GOT3 (cell line): ENCODE data around the gene STAP2.

Experiments used
- DNase-seq: peaks from one replicate; lab custom pipeline; 2025; ENCODE audit warnings: mixed read lengths; lab: John Stamatoyannopoulos, UW

Gene STAP2, protein sequence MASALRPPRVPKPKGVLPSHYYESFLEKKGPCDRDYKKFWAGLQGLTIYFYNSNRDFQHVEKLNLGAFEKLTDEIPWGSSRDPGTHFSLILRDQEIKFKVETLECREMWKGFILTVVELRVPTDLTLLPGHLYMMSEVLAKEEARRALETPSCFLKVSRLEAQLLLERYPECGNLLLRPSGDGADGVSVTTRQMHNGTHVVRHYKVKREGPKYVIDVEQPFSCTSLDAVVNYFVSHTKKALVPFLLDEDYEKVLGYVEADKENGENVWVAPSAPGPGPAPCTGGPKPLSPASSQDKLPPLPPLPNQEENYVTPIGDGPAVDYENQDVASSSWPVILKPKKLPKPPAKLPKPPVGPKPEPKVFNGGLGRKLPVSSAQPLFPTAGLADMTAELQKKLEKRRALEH

DNA sequence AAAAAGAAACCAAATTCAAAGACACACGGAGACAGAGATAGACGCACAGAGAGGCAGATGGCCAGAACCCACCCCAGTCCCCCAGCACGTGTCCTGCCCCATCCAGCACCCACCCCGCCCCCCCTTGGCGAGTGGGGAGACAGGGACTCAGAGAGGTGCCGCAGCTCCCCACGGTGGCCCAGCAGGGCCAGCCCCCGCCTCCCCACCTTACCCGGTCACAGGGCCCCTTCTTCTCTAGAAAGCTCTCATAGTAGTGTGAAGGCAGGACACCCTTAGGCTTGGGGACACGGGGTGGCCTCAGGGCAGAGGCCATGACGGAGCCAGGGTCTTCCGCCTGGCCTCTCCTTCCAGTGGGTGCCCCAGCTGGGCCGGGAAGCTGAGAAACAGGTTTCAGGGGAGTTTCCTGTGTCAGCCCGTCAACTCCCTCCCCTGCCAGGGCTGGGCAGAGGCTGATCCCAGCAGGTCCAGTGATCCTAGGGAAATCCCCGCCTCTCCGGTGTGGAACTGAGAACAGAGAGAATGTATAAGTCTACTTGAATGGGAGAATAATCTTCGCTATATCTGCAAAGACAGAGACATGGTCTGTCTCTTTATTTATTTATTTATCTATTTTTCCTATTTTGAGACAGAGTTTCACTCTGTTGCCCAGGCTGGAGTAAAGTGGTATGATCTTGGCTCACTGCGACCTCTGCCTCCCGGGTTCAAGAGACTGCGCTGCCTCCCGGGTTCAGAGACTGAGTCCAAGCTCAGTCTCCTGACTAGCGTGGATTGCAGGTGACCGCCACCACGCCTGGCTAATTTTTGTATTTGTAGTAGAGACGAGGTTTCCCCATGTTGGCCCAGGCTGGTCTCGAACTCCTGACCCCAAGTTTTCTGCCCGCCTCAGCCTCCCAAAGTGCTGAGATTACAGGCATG, at the start of gene STAP2:
Gene STAP2, minus strand, starts transcription at position 387 of the 915 bp plus-strand sequence. Its CDS starts 74 bp downstream, at position 313.
- DNase-seq: no peak

DNA sequence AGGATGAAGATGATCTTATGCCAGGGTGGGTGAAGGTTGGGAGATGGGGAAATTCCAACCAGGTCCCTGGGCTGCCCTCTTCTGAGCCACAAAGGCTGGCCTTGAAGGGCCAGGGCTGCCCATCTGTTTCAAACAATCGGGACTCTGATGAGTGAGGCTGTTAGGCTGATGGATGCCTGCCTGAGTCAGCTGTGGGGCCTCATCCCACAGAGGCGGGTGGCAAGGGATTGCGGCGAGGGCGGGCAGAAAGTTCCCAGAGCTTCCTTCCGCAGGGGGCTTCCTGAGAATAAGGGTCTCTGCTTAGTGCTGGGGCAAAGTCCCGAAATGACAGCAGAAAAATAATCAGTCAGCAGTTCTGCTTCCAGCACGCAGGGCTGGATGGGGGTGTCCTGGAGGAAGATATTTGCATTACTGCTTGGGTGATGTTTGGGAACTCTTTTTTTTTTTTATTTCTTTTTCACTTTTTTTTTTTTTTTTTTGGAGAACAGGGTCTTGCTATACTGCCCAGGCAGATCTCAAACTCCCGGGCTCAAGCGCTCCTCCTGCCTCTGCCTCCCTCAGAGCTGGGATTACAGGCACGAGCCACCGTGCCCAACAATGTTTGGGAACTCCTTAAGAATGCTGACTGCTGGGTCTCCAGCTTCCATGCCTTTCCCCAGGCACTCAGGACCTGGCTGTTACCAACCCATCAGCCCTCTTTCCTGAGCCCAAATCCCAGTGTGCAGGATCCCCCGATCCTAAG, 47.6 kb upstream of the STAP2 start:
- no peak for DNase-seq

DNA sequence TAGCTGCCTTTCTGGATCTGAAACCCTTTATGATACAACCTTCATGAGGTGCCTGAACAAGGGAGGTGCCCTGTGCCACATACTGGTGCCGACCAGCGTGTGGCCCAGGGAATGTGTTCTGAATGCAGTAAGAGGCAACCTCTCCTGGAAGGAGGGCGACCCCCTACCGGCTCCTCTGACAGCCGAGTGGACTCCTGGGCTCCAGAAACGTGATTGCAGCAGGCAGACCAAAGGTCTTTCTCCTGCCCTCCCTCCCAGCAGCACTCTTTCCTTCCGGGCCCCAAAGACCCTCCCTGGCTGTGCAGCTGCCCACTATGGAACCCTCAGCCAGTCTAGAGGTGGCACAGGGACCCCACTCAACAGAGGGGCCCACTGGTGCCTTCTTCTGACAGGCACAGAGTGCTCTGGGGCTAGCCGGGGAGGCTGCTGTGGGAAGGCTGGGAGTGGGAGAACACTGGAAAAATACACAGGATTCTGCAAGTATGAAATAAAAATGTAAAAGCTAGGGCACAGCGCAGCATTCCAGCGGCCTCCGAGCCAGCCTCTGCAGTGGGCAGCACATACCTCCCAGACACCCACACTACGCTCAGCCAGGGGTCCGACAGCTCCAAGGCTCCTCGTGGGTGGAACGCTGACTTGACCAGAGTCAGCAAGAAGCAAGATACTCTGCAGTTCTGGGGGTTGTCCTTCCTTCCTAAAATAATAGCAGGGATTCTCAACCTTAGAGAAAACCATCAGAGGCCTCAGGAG, 46.8 kb upstream of the STAP2 start:
- DNase-seq: no peak

DNA sequence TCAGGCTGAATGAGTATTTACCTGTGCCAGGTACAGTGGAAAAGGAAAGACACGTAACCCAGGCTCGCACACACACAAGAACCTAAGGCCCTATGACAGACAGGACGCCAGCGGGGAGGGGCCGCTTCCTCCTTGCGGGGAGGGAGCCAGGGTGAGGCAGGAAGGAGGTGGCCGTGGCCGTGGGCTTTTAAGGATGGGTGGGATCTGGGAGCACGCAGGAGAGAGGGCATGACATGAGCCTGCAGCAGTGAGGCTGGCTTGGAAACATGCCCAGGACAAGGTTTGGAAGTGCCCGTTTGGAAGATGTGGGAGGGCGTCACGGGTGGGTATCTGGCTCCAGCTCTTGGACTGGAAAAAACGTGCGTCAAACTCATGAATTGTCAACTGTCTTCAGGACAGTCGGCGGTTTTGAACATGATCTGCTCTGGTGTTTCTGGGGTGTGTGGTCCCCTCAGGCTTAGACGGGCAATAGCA, 41.7 kb upstream of the STAP2 start:
- DNase-seq: no peak

DNA sequence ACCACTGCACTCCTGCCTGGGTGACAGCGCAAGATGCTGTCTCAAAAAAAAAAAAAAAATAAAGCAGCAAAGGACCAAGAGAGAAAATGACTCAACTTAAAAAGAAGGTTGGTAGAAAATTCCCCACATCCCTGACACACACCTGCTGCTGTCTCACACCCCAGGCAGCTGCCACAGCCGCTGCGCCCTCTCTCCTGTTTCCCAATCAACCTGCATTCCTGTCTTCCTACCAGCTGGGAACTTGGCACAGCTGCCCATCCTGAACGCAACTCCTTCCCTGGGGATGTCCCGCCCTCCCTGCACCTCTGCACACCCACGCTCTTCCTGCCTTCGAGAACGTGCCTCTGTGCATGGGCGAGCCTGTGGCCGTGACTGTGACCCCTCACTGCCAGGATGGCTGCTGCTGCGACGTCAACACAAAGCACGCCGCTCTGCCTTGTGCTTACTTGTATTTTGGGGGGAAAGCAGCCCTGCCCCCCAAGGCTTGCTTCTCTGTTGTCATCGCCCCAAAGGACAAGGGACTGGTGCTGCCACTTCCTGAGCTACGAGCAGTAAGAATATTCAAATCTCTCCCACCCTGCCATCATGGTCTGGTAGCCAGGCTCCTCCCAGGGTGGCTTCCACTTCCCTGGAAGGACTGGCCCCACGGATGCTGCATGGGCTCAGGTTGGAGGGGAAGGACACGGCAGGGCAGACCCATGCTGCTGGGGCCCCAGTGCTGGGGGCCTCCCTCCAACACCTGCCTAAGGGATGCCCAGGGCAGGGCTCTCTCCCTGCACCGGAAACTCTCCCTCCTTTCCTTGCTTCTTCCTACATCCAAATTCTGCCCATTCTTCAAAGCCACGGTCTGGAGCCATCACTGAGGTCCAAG, 41.0 kb upstream of the STAP2 start:
- DNase-seq: no peak

DNA sequence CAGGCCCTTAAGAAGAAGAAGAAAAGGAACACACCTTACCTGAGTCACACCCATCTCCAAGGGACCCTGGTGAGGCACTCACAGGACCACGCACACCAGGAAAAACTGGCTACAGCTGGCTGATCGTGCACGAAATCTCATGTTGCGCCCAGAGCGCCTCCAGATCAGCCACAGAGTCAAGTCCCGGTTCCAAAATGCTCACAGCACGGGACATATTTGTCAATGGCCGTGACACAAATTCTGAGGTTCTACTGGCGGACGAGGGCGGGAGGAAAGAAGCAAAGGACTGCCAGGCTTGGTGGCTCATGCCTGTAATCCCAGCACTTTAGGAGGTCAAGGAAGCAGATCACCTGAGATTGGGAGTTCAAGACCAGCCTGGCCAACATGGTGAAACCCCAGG, 40.3 kb upstream of the STAP2 start:
- DNase-seq: no peak

DNA sequence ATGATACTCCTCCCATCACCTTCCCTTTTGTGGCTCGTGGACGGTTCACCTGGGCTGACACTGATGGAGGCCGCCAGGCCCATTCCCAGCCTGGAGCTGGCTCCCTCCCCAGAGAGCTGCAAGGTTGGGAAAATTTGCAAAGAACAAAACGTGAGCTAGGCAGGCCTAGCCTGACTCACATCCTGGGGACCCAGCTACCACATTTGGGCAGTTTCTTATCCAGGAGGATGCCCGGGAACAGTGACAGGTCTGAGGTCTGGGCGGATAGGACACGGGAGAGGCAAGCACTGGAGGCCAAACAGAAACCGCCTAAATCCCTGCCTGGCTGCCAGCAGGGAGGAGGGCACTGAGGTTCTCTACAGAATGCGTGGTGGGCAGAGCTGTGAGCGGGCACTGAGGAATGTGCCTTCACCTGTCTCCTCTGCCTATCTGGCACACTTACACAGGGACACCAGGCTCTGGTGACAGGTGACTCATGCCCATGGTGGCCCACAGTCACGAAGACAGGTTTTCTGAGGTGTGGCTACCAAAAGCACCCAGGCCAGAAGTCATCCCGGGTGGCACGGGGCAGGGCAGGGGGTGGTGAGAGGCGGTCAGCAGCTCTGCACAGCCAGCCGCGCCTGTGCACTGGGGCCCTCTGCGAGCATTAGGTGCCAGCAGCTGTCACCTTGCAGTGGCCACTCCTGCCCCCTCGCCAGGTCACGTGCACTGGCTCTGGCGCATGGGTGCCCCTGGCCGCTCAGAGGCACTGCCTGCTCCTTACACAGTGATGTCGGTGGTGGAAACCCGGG, 38.6 kb upstream of the STAP2 start:
- DNase-seq: no peak

DNA sequence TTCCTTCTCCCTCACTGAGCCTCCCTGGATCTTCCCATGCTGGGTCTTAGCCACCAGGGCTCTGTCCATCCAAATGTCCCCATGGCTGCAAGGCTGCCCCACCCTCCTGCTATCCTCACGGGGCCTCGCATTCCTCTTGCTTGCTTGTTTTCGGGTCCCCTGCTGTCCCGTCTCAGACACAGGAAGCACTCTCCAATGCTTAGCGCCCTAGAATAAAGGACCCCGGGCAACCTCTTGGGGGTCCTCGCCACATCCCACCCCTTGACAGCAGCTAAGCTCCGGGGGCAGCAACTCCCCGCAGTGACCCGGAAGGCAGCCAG, 38.0 kb upstream of the STAP2 start:
- DNase-seq: no peak

DNA sequence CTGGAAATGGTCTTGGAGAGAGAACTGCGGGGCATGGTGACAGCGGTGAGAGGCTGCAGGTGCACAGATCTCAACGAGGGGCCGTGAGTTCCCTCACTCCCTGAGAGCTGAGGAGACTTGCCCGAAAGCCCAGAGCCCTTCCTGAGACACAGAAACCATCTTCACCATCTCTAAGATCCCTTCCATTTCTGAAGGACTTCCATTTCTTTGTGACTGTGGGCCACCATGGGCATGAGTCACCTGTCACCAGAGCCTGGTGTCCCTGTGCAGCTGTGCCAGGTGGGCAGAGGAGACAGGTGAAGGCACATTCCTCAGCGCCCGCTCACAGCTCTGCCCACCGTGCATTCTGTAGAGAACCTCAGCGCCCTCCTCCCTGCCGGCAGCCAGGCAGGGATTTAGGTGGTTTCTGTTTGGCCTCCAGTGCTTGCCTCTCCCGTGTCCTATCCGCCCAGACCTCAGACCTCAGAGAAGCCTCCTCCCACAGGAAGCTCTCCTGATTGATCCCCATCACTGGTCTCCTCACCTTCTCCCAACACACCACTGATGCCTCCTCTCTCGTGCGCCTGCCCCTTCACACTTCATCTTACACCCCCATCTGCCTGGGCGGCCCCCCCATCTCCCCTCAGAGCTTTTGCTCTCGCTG, 37.5 kb upstream of the STAP2 start:
- DNase-seq: no peak

DNA sequence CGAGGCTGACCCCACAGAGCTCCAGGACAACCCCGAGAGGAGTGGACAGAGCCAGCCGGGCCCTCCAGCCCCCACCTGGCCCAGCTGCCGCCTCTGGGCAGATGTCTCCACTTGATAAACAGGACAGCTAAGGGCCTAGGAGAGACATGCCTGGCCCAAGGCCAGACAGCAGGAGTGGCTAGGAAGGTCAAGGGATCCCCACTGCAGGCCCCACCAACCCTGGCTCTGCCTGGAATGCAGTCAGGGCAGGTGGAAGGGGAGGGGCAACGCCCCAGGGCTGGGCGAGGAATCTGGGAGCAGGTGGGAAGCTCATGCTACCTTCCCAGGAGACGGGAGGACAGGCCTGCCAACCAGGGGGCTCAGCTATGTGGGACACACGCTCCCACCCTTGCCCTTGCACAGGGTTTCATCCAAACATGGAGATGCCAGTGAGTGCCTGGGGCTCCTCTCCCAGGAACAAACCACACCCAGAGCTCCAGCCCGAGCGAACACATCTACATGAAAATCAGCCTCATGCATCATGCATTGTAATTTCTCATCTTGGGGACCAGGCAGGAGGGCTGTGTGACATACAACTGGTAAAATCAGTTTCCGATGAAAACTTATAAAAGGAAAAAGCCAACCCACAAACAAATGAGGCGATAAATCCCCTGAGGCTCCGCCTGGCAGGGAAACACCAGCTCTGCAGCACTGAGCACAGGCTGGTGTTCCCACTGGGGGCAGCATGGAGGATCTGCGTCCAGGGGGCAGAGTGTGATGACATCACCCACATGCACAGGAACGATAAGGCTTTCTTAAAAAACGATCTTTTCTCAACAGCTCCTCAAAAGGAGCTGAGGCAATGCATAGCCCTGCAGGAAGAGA, 36.8 kb upstream of the STAP2 start:
- DNase-seq: peak; percentile 67

DNA sequence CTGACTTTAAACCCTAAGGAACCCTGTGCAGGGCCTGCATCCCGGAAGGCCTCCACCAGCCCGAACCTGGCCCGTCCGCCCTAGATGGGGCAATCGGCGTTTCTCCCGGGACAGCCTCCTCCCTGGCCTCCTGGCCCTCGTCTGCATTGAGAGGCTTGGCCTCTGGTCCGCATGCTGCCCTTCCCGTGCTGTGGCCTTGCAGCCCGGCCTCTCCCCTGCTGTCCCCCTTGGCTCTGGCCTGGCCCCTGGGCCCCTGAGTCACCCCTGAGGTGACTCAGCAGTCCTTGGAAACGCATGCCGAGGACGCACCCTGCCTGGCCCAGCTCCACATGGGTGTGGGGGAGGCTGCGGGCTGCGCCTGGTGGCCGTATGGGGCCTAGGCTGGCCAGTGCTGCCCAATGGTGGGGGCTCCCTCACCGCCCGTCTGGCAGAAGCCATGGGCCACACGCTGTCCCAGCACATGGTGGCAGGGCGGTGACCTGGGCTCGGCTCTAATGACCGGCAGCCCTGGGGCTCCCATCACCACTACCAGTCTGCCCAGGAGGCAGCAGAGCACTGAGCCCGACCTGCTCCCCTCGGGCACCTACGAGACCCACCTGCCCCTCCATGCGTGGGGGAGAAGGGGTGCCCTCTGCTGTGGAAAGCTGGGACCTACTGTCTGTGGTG, 36.0 kb upstream of the STAP2 start:
- peak; percentile 44 for DNase-seq

DNA sequence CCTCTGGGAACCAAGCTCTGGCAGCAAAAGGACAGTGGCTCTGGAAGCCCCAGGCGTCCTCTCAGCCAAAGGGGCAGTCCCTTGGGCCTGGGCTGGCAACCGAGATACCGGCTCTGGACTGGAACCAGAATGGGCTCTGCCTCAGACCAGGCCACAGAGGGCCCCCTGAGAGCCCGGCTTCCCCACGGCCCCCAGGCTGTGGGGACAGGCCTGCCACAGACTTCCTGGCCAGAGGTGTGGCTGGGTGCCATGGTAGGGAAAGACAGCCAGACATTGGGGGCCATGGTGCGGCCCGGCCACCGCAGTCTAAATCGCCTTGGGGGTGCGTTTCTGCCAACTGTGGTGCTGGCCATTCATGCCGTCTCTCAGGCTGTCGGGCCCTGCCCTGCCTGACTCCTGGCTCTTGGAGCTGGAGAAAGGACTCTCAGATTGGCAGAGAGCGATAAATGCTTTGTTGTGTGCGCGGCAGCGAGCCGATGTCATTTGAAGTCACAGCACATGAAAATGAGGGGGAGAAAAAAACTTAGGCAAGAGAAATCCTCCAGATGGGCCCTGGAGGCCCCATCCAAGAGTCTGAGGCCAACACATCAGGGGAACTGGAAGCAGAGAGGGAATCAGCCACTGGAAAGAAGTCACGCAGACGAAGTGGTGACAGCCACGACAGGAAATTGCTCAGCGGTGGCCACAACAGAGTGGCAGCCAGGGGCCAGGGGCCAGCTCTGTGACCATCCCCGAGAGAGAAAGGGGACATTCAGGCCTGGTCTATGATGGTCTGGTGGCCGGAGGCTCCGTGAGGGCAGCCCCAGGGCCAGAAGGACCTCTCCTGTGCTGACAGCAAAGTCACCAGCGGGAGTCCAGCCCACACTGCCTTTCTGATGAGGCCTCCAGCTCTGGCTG, 35.2 kb upstream of the STAP2 start:
- DNase-seq: no peak

DNA sequence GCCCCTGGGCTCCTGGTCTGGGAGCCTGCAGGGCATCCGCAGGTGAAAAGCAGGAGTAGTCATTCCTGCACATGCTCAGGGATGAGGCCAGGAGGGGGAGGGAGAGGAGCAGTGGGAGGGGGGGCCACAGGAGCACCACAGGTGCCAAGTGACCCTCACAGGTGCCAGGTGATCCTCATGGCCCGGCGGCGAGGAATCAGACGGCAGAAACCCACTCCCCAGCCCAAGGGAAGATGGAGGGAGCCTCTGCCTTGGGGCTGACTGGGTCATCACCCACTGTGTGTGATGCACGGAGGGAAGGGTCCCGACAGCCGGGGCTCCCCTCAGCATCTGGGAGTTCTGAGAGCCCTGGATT, 34.4 kb upstream of the STAP2 start:
- DNase-seq: no peak

DNA sequence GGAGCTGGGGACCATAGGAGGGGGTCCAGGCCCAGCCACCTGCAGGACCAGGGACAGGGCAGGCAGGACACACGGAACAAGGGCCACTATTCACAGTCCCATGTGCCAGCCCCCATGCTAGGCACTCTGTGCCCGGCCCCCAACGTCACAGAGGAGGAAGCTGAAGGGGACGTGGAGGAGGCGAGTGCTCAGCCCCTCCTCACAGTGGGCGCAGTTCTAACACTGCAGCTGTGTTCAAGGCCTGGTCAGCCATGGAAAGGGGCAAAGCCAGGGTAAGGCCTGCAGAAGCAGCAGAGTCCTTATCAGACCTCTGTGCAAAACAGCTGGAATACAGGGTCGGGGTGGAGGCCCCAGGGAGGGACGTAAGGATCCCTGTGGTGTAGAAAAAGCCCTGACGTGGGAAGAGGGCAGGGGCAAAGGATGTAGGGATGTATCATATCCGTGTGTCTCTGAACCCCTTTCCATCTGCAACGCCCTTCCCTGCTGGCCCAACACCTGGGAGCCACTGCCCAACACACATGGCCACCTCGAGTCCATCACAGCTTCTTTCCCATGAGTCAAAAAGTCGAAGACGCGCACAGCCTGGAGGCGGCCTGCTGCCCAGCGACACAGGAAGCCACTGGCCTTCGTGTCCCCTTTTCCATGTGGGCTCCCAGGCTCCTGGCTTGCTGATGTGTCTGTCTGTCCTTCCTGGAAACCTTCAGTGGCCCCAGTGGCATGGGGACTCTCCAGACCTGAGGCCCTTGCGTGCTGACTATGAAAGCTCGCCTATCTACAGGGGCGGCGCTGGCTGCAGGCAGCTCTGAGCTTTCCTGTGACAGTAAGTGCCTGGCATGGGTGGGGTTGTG, 33.8 kb upstream of the STAP2 start:
- DNase-seq: no peak

DNA sequence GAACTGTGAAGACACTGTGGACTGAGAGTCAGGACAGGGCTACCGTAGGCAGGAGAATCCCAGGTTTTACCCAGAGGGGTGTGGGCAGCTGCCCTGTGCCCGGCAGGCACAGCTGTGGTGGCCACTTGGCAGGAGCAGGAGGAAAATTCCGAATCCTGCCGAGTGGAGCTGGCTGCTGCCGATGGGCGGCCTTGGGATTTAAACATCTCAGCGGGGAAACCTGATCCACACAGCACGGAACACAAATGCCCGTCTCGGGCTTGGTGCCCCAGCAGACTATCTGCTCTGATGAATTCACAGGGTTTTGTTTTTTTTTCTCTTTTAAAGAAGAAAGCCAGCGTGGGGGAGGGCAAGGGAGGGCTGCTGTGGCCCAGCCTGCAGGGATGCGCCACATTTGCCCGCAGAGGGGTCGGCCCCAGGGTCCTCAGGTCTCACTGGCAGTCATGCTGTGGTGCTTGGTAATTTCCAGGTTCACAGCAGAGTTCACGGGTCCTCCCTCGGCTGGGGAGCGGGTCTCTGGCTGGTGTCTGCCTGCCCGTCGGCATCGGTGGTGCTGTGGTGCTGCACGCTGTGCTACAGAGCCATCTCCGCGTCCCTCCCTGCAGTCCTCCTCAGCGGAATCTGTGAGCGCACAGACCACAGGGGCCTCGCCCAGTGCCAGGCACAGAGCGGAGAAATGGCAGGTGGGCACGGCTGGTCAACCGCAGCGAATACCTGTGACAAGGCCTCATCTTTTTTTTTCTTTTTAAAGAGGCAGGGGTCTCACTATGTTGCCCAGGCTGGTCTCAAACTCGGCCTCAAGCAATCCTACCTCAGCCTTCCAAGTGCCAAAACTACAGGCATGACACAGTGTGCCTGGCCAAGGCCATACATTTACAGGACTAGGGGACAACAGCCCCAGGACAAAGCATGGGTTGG, 32.9 kb upstream of the STAP2 start:
- DNase-seq: no peak
